Fibroblast of villous mesenchyme (primary cell): Measurements from ENCODE around the gene OR13C9. TPM values are rescaled to one million over a fixed set of nuclear protein-coding genes. Genes with fewer than 3 reads are reported as not detected.
A peak's percentile ranks its signal among the peaks of the same experiment; 100 is the strongest.
"Not testable (repeated sequence)": the region's sequence is repeated elsewhere in the genome, so short reads cannot be mapped to it uniquely, and the experiment has no call there.

Experiments
- DNase-seq: peaks from one replicate; pipeline ENCODE4 v3.0.0-alpha.2; 2010; ENCODE audit warnings: low read depth
- H3K4me3 ChIP-seq: 2 replicates; pipeline ENCODE4 v1.5.1; 2011; ENCODE audit warnings: low read depth, mild to moderate bottlenecking, low read length
- total RNA-seq: library from RNA; depleted of rRNA; stranded (reverse); fragments of >200 nt; gene quantifications from 2 replicates; pipeline ENCODE4 v1.2.3, GENCODE V29; 2012
- TF ChIP-seq, protein P1 (sequence below): IDR thresholded peaks from 2 replicates; pipeline ENCODE4 v1.5.1; 2012; ENCODE audit warnings: low read depth, mild to moderate bottlenecking, low read length; ENCODE audit not compliant: insufficient read depth

The OR13C9 gene
- total RNA-seq, 1 donor: not detected

DNA sequence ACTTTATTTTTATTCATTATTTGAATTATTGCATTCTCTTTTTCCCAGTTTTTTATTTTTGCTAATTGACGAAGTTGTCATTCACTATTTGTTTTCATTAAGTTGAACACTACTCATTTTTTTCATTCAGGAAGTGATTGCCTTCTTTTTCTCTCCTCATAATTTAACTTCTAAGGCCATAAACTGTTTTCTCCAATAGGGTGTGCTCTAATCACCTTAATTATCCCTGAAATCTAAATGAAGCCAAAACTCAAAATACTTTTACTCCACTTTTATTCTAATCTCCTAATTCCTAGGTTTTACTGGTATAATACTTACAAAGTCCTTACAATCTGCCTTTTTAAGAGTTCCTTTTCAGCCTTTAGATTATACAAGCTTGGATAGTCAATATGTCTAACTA is 9.7 kb downstream of the OR13C9 start:
- TF ChIP-seq, protein P1, sequence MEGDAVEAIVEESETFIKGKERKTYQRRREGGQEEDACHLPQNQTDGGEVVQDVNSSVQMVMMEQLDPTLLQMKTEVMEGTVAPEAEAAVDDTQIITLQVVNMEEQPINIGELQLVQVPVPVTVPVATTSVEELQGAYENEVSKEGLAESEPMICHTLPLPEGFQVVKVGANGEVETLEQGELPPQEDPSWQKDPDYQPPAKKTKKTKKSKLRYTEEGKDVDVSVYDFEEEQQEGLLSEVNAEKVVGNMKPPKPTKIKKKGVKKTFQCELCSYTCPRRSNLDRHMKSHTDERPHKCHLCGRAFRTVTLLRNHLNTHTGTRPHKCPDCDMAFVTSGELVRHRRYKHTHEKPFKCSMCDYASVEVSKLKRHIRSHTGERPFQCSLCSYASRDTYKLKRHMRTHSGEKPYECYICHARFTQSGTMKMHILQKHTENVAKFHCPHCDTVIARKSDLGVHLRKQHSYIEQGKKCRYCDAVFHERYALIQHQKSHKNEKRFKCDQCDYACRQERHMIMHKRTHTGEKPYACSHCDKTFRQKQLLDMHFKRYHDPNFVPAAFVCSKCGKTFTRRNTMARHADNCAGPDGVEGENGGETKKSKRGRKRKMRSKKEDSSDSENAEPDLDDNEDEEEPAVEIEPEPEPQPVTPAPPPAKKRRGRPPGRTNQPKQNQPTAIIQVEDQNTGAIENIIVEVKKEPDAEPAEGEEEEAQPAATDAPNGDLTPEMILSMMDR: no peak
- no peak overlapping the region for H3K4me3 ChIP-seq
- DNase-seq: peak; percentile 1

- no peak for DNase-seq
- no peak overlapping the region for H3K4me3 ChIP-seq
- TF ChIP-seq, protein P1: no peak
Observed at GRCh38 chr9:104606152-104606551, 11.9 kb downstream of the OR13C9 start.

DNA sequence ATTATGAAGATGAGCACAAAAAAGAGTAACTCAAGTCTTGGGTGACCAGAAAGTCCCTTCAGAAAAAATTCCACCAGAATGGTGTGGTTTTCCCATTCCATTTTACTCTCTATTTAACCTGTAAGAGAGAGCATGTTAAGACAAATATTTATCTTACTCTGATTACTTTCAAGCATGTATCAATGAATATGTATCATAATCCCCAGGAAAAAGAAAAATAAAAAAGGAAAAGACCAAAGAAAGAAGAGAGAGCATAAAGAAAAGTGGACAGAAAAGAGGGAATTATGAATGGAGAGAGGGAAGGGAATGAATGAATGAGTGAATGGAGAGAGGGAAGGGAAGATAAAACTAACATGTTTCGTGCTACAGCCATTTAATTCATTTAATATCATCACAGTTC is 12.5 kb downstream of the OR13C9 start, which contains the start of gene OR13C2:
Gene OR13C2 (minus strand): TSS at position 101 of the 400 bp plus-strand sequence. CDS start 0 bp downstream, at position 101.
- H3K4me3 ChIP-seq, DNase-seq: not testable (repeated sequence)

DNA sequence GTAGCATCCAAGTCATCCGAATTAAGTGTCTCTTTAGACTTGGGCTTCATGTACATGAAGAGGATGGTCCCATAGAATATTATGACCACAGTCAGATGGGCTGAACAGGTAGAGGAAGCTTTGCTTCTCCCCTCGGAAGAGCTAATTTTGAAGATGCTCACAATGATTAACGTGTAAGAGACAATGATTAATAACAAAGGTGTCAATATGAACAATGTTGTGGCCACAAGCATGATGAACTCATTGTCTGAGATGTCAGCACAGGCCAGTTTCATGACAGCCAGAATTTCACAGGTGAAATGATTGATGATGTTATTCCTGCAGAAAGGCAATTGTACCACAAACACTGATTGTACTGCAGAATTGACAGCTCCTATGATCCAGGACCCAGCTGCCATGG is 13.2 kb downstream of the OR13C9 start:
- DNase-seq: no peak
- no peak overlapping the region for H3K4me3 ChIP-seq
- TF ChIP-seq, protein P1: no peak

DNA sequence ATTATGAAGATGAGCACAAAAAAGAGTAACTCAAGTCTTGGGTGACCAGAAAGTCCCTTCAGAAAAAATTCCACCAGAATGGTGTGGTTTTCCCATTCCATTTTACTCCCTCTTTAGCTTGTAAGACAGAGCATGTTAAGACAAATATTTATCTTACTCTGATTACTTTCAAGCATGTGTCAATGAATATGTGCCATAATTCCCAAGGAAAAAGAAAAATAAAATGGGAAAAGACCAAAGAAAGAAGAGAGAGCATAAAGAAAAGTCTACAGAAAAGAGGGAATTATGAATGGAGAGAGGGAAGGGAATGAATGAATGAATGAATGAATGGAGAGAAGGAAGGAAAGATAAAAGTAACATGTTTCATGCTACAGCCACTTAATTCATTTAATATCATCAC is 18.7 kb downstream of the OR13C9 start, which contains the start of gene OR13C5:
Gene OR13C5 (minus strand): TSS at position 101 of the 400 bp plus-strand sequence. CDS start 0 bp downstream, at position 101.
- DNase-seq, H3K4me3 ChIP-seq: not testable (repeated sequence)

- not testable (repeated sequence) for DNase-seq, H3K4me3 ChIP-seq
Observed at GRCh38 chr9:104598749-104599148, 19.3 kb downstream of the OR13C9 start.

GRCh38 chr9:104589626-104590025 is 28.4 kb downstream of the OR13C9 start:
- H3K4me3 ChIP-seq: no peak overlapping the region
- no peak for DNase-seq
- TF ChIP-seq, protein P1: no peak

DNA sequence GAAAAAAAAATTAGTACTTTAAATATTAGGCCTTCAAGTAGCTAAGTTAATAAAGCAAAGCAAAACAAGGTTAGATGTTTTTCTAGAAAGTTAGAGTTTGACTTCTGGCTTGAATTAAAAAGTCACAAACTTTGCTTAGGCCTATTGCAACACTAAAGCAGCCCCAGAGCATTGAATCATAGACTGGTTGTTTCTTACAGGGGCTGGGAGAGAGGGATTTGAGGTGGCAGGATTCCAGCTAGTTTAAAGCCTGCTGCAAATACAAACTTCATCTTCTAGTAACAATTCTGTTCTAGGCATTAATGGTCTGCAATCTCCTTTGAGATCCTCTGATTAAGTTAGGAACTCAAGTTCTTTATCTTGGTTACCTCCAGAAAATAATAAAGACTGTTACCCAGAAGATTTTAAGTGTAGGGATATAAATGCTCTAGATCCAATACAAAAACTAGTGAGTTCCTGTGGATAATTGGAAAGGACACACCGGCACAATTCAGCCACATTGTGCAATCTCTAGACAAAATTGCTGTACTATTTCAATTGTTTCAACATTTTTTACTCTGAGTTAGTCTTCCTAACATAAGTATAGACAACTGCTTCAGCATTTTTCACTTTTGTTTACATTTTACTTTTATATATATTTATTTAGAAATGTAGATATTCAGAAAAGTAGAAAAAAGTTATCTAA is 31.4 kb downstream of the OR13C9 start:
- peak; percentile 60 for DNase-seq
- no peak overlapping the region for H3K4me3 ChIP-seq
- TF ChIP-seq, protein P1: no peak
